Kidney (tissue), 14 donors: ENCODE measurements around the gene SKIC2. TPM values are rescaled to one million over a fixed set of nuclear protein-coding genes. Genes with fewer than 3 reads are reported as not detected.
A peak's percentile ranks its signal among the peaks of the same experiment; 100 is the strongest.

ENCODE experiments used
- DNase-seq, 5 donors: peaks; one replicate each; pipeline ENCODE4 v3.0.0-alpha.2; 2013 to 2020
- FAIRE-seq: peaks from 2 replicates; lab custom pipeline; 2012; peaks lifted over from hg19 to GRCh38; lab: Jason Lieb, UNC
- H3K27ac ChIP-seq, 2 donors: one replicate each; pipeline ENCODE4 v1.7.0; 2013; ENCODE audit warnings: low read depth in 2 of 2, low read length in 2 of 2, inconsistent platforms in 1 of 2
- H3K27me3 ChIP-seq: one replicate; pipeline ENCODE4 v1.7.1; 2013; ENCODE audit warnings: low read length, inconsistent platforms; ENCODE audit not compliant: control insufficient read depth, insufficient read depth
- H3K36me3 ChIP-seq, 3 donors: one replicate each; pipeline versions ENCODE4 v1.7.0 to v1.7.1; 2013; ENCODE audit warnings: low read length in 3 of 3, control low read depth in 1 of 3, inconsistent platforms in 1 of 3; ENCODE audit not compliant: insufficient read depth in 3 of 3, control insufficient read depth in 2 of 3
- H3K4me1 ChIP-seq, 3 donors: one replicate each; pipeline versions ENCODE4 v1.7.0 to v1.7.1; 2013; ENCODE audit warnings: low read length in 3 of 3, inconsistent platforms in 1 of 3, low read depth in 1 of 3; ENCODE audit not compliant: control insufficient read depth in 2 of 3, insufficient read depth in 2 of 3
- H3K4me3 ChIP-seq, 3 donors: one replicate each; pipeline versions ENCODE4 v1.7.0 to v1.8.1; 2013; ENCODE audit warnings: low read length in 3 of 3, control low read depth in 1 of 3, inconsistent platforms in 1 of 3
- H3K9ac ChIP-seq, 3 donors: one replicate each; pipeline versions ENCODE4 v1.7.0 to v1.7.1; 2013; ENCODE audit warnings: low read length in 3 of 3, control low read depth in 1 of 3, inconsistent platforms in 1 of 3
- H3K9me3 ChIP-seq, 3 donors: one replicate each; pipeline versions ENCODE4 v1.7.0 to v1.7.1; 2013; ENCODE audit warnings: low read length in 3 of 3, control low read depth in 1 of 3, inconsistent platforms in 1 of 3; ENCODE audit not compliant: control insufficient read depth in 2 of 3, insufficient read depth in 1 of 3
- CTCF ChIP-seq: IDR thresholded peaks from 3 replicates; pipeline ENCODE4 v1.5.1; 2012; ENCODE audit warnings: mild to moderate bottlenecking, moderate library complexity, borderline replicate concordance; ENCODE audit not compliant: insufficient read depth; ENCODE audit errors: extremely low read depth
- intact Hi-C: fragments of 100-400 bp; cut with DNase I; formaldehyde crosslinking; loops from one replicate; pipeline ENCODE4 v1.11.1; 2022
- polyA plus RNA-seq: library from polyadenylated mRNA; stranded (reverse); fragments of 350-450 nt; fragmentation: Illumina TruSeq; extraction: RNeasy Lipid Tissue Mini Kit (QIAGEN cat#74804); gene quantifications from one replicate; pipeline ENCODE4 v1.2.3, GENCODE V29; 2014; ENCODE audit warnings: low read depth, low replicate concordance; ENCODE audit not compliant: insufficient read depth
- total RNA-seq: library from RNA; stranded (reverse); fragmentation: NEBNext Ultra II Directional; extraction: Animal tissue kit (Norgen Biotek cat#: 25700); gene quantifications from one replicate; pipeline ENCODE4 v1.2.1, GENCODE V29; 2021
- donor health status: control.
- donor health status: control.
- donor health status: control.
- donor health status: control.
- donor health status: control.
- donor health status: DM: yes; HTN: yes; CAD: no.
- donor health status: Normal renal cell carcinoma (clear cell type).

The SKIC2 gene
- total and polyA plus RNA-seq, 2 donors from 2014 or later: 55.0 to 67.8 TPM

- Histone ChIP-seq H3K36me3 (no peaks in the 10 kb centered on the region), H3K9me3 (no peaks in the 10 kb centered on the region), H3K4me1 (peaks cover 0 to 6% (median 0%) of the 10 kb centered on the region in 3 donors), H3K4me3 (peak within 1 kb of the TSS in 2 of 3 donors; percentile 29 to 47), H3K27ac (peak within 1 kb of the TSS; percentile 69 to 78), H3K27me3 (no peaks in the 10 kb centered on the region), H3K9ac (peak within 1 kb of the TSS in 1 of 3 donors; percentile 53)
- intact Hi-C loops: no loop called here
- FAIRE-seq (no peak), DNase-seq (peak in 4 of 5 donors; percentile 10 to 94 (median 38))
- no peak for TF ChIP-seq CTCF
Measured at GRCh38 chr6:31945507-31946369, 13.2 kb upstream of the SKIC2 start, which contains the start of gene CFB. CFB (plus strand) TSS chr6:31946095; CDS start chr6:31946222, 127 bp downstream.

DNA sequence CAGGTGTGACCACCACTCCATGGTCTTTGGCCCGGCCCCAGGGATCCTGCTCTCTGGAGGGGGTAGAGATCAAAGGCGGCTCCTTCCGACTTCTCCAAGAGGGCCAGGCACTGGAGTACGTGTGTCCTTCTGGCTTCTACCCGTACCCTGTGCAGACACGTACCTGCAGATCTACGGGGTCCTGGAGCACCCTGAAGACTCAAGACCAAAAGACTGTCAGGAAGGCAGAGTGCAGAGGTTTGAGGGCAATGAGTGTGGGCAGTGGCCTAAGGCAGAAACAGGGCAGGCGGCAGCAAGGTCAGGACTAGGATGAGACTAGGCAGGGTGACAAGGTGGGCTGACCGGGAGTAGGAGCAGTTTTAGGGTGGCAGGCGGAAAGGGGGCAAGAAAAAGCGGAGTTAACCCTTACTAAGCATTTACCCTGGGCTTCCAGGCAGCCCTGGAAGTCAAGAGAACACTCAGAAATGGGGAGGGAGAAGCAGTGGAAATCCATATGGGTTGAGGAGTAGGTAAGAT lies 12.5 kb upstream of the SKIC2 start:
- H3K36me3 ChIP-seq: peaks cover 0 to 3% (median 0%) of the 10 kb centered on the region in 3 donors
- no peak for DNase-seq
- peak overlapping the region in 1 of 3 donors; percentile 53 for H3K9ac ChIP-seq
- FAIRE-seq: no peak
- peak overlapping the region in 2 of 3 donors; percentile 29 to 47 for H3K4me3 ChIP-seq
- no peaks in the 10 kb centered on the region for H3K27me3 ChIP-seq
- H3K9me3 ChIP-seq: no peaks in the 10 kb centered on the region
- TF ChIP-seq CTCF: no peak
- H3K27ac ChIP-seq: peak overlapping the region; percentile 69 to 78
- peaks cover 0 to 6% (median 0%) of the 10 kb centered on the region in 3 donors for H3K4me1 ChIP-seq
- intact Hi-C loops: no loop called here

DNA sequence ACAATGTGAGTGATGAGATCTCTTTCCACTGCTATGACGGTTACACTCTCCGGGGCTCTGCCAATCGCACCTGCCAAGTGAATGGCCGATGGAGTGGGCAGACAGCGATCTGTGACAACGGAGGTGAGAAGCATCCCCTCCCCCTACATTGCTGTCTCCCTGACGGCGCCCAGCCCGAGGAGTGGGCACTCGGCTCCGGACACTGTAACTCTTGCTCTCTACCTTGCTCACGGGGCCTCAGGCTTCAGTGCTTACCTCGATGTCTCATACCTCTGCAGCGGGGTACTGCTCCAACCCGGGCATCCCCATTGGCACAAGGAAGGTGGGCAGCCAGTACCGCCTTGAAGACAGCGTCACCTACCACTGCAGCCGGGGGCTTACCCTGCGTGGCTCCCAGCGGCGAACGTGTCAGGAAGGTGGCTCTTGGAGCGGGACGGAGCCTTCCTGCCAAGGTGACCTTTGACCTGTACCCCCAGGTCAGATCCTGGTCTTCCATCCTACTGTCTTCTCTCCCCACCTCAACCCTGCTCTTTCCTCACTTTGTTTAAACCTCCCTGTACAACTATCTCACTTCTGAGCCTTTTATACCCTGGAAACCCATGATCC lies 11.8 kb upstream of the SKIC2 start:
- H3K27me3 ChIP-seq: no peaks in the 10 kb centered on the region
- no peak overlapping the region for H3K27ac ChIP-seq
- H3K36me3 ChIP-seq: peaks cover 0 to 5% (median 1%) of the 10 kb centered on the region in 3 donors
- H3K4me3 ChIP-seq: no peak overlapping the region
- intact Hi-C loops: no loop called here
- DNase-seq: no peak
- H3K9me3 ChIP-seq: no peaks in the 10 kb centered on the region
- H3K9ac ChIP-seq: no peak overlapping the region
- TF ChIP-seq CTCF: no peak
- peaks cover 0 to 6% (median 0%) of the 10 kb centered on the region in 3 donors for H3K4me1 ChIP-seq
- FAIRE-seq: no peak
